ENCODE data around the gene SGMS2. TPM values are rescaled to one million over a fixed set of nuclear protein-coding genes. Genes with fewer than 3 reads are reported as not detected.

SGMS2 gene
- total RNA-seq (2016; rRNA removed; fragmentation: Illumina TruSeq; extraction: Trizol) (1.2 and 1.3 TPM in 2 replicates), polyA plus RNA-seq (2011; rRNA removed) (1.7 and 2.0 TPM in 2 replicates), polyA minus RNA-seq (2011; rRNA and poly(A)+ RNA removed; ENCODE audit: low replicate concordance) (9.5 and 44.2 TPM in 2 replicates), Bru-seq, nascent RNA (percentile 57 among the genes with signal in this experiment), BruChase-seq, experiment 1, labeled RNA remaining after a 6-hour chase (percentile 58 among the genes with signal in this experiment), BruChase-seq, experiment 2, labeled RNA remaining after a 2-hour chase (percentile 52 among the genes with signal in this experiment)
- 0.51 and 0.62 TPM in 2 replicates for total RNA-seq (2016; cell fraction: cytosol; rRNA removed; fragmentation: Illumina TruSeq; extraction: Trizol; ENCODE audit: low read depth)
- 1.4 TPM in 2 replicates for total RNA-seq (2016; cell fraction: insoluble cytoplasmic fraction; rRNA removed; fragmentation: Illumina TruSeq; extraction: Trizol)
- total RNA-seq (2016; cell fraction: membrane; rRNA removed; fragmentation: Illumina TruSeq; extraction: Trizol) = 0.72 and 0.99 TPM in 2 replicates
- 1.2 and 1.7 TPM in 2 replicates for total RNA-seq (2016; cell fraction: nucleus; rRNA removed; fragmentation: Illumina TruSeq; extraction: Trizol)
- polyA plus RNA-seq (2011; cell fraction: cytosol; rRNA removed) = 2.0 and 2.5 TPM in 2 replicates
- 1.00 and 1.9 TPM in 2 replicates for polyA plus RNA-seq (2011; cell fraction: nucleus; rRNA removed)
- 0.93 TPM in 2 replicates for polyA plus RNA-seq (2012)
- 0.08 and 0.22 TPM in 2 replicates for polyA plus RNA-seq (2016; cell fraction: cytosol; fragmentation: Illumina TruSeq; extraction: Trizol; ENCODE audit: low read depth)
- polyA plus RNA-seq (2016; cell fraction: insoluble cytoplasmic fraction; fragmentation: Illumina TruSeq; extraction: Trizol; ENCODE audit: low read depth) = 0.44 and 0.46 TPM in 2 replicates
- polyA plus RNA-seq (2016; cell fraction: membrane; fragmentation: Illumina TruSeq; extraction: Trizol; ENCODE audit: low read depth) = 0.29 and 0.37 TPM in 2 replicates
- polyA plus RNA-seq (2016; cell fraction: nucleus; fragmentation: Illumina TruSeq; extraction: Trizol; ENCODE audit: insufficient read depth, low read depth) = 0.57 and 0.93 TPM in 2 replicates
- polyA minus RNA-seq (2011; cell fraction: cytosol; rRNA and poly(A)+ RNA removed) = 1.8 and 3.6 TPM in 2 replicates
- 5.3 and 7.5 TPM in 2 replicates for polyA minus RNA-seq (2011; cell fraction: nucleus; rRNA and poly(A)+ RNA removed)
- long read RNA-seq, experiment 1, partial matches to known transcripts = 0 of 2 reads
- long read RNA-seq, experiment 1, other reads (novel, unspliced or antisense) = 2 of 2 reads
- long read RNA-seq, experiment 2, partial matches to known transcripts = 1 of 3 reads
- long read RNA-seq, experiment 2, other reads (novel, unspliced or antisense) = 2 of 3 reads

GRCh38 chr4:107824350-107825071, at the start of gene SGMS2:
Gene SGMS2, plus strand, starts transcription at chr4:107824932. Its CDS starts 70,622 bp downstream, at chr4:107895554.
- BruUV-seq (replicated peaks) = TSS peak; percentile 81
- in situ Hi-C loops (cut with HindIII; ENCODE audit: extremely low pct_ligation_motif_present, low pct_unique_long_range_greater_than_20kb) = no loop called here
- CTCF ChIA-PET (ENCODE audit: low intra/inter-chr PET ratio, low total read pairs) = no interaction called here
- TF ChIP-seq CENPT (CRISPR knock-in tag; IDR thresholded peaks at IDR 0.05; ENCODE audit: low read depth) (no peak), NCOR1 (IDR thresholded peaks at IDR 0.05; ENCODE audit: borderline replicate concordance, low read length) (no peak), ZNF180 (CRISPR knock-in tag; IDR thresholded peaks at IDR 0.05; ENCODE audit: borderline replicate concordance, low read depth) (no peak), ZNF333 (CRISPR knock-in tag; IDR thresholded peaks at IDR 0.05; ENCODE audit: borderline replicate concordance) (no peak), MTA3 (CRISPR knock-in tag; IDR thresholded peaks at IDR 0.05) (no peak), ZNF24 (IDR thresholded peaks at IDR 0.05) (peak; percentile 68; the same call in 1 of the 2 replicates), ZBTB38 (CRISPR knock-in tag; IDR thresholded peaks at IDR 0.05) (0 out of 2 replicates have a peak, but pooled peaks have one; percentile 13), IKZF1 (IDR thresholded peaks at IDR 0.05) (no peak)
- TF ChIP-seq, protein P1, sequence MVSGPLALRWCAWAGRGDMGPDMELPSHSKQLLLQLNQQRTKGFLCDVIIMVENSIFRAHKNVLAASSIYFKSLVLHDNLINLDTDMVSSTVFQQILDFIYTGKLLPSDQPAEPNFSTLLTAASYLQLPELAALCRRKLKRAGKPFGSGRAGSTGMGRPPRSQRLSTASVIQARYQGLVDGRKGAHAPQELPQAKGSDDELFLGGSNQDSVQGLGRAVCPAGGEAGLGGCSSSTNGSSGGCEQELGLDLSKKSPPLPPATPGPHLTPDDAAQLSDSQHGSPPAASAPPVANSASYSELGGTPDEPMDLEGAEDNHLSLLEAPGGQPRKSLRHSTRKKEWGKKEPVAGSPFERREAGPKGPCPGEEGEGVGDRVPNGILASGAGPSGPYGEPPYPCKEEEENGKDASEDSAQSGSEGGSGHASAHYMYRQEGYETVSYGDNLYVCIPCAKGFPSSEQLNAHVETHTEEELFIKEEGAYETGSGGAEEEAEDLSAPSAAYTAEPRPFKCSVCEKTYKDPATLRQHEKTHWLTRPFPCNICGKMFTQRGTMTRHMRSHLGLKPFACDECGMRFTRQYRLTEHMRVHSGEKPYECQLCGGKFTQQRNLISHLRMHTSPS (CRISPR knock-in tag; IDR thresholded peaks at IDR 0.05; ENCODE audit: low read depth) = peak; percentile 69; the same call in 1 of the 2 replicates
- TF ChIP-seq, protein P2, sequence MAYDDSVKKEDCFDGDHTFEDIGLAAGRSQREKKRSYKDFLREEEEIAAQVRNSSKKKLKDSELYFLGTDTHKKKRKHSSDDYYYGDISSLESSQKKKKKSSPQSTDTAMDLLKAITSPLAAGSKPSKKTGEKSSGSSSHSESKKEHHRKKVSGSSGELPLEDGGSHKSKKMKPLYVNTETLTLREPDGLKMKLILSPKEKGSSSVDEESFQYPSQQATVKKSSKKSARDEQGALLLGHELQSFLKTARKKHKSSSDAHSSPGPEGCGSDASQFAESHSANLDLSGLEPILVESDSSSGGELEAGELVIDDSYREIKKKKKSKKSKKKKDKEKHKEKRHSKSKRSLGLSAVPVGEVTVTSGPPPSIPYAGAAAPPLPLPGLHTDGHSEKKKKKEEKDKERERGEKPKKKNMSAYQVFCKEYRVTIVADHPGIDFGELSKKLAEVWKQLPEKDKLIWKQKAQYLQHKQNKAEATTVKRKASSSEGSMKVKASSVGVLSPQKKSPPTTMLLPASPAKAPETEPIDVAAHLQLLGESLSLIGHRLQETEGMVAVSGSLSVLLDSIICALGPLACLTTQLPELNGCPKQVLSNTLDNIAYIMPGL (CRISPR knock-in tag; IDR thresholded peaks at IDR 0.05; ENCODE audit: borderline replicate concordance in 1 of 2, low read depth in 1 of 2) = no peak
- TF ChIP-seq, protein P3, sequence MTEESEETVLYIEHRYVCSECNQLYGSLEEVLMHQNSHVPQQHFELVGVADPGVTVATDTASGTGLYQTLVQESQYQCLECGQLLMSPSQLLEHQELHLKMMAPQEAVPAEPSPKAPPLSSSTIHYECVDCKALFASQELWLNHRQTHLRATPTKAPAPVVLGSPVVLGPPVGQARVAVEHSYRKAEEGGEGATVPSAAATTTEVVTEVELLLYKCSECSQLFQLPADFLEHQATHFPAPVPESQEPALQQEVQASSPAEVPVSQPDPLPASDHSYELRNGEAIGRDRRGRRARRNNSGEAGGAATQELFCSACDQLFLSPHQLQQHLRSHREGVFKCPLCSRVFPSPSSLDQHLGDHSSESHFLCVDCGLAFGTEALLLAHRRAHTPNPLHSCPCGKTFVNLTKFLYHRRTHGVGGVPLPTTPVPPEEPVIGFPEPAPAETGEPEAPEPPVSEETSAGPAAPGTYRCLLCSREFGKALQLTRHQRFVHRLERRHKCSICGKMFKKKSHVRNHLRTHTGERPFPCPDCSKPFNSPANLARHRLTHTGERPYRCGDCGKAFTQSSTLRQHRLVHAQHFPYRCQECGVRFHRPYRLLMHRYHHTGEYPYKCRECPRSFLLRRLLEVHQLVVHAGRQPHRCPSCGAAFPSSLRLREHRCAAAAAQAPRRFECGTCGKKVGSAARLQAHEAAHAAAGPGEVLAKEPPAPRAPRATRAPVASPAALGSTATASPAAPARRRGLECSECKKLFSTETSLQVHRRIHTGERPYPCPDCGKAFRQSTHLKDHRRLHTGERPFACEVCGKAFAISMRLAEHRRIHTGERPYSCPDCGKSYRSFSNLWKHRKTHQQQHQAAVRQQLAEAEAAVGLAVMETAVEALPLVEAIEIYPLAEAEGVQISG (CRISPR knock-in tag; IDR thresholded peaks at IDR 0.05) = peak; percentile 42; the same call in 1 of the 2 replicates

More at GRCh38 chr4:107824350-107825071, at the start of gene SGMS2:
- no peak for FAIRE-seq
- peak within 1 kb of the TSS; percentile 97 for H3K4me2 ChIP-seq (ENCODE audit: low read depth, low read length)
- intact Hi-C loops (cut with micrococcal nuclease; ENCODE audit: unreplicated experiment) = loop anchor here (5.0 to 10.0 kb wide), 3 partner anchors 38 to 160 kb away; partner anchors contain the start of gene HADH
- H3K4me3 ChIP-seq (replicated peaks in 1 of 3; ENCODE audit: insufficient read depth in 1 of 3, low read depth in 2 of 3, low read length in 3 of 3) = peak within 1 kb of the TSS; percentile 60 to 91 (median 80)
- H3K36me3 ChIP-seq (replicated peaks in 1 of 2; ENCODE audit: control insufficient read depth in 1 of 2, insufficient read depth in 2 of 2, low read length in 2 of 2) = no peaks in the 10 kb centered on the region
- WGBS (ENCODE audit: low lambda C conversion rate) = 0% methylated on average over 7 of the region's 65 CpGs
- no peaks in the 10 kb centered on the region for H3K79me2 ChIP-seq (ENCODE audit: insufficient read depth, low read length)
- H3K27me3 ChIP-seq (ENCODE audit: control insufficient read depth in 1 of 2, insufficient read depth in 2 of 2, low read length in 2 of 2) = peaks cover 0 to 1% of the 10 kb centered on the region in 2 experiments; a peak in 2 of 5 replicates
- peak within 1 kb of the TSS; percentile 63 for H2AFZ ChIP-seq (ENCODE audit: low read length)
- H3K4me1 ChIP-seq (ENCODE audit: insufficient read depth, low read length) = peaks cover 28% of the 10 kb centered on the region
- no peak within 1 kb of the TSS for H3K27ac ChIP-seq (ENCODE audit: extremely low read length, insufficient read depth, low read length)
- no peaks in the 10 kb centered on the region for H4K20me1 ChIP-seq (ENCODE audit: insufficient read depth, low read length)
- no peaks in the 10 kb centered on the region for H3K9me3 ChIP-seq (ENCODE audit: low read length)
- POLR2A ChIA-PET = interaction anchor here (1.4 kb wide), 1 partner anchor 107 kb away, joined by 3 read pairs; the partner anchor contains the start of gene CYP2U1
- DNase-seq (ENCODE audit: low spot score) = peak; percentile 55
- H3K9ac ChIP-seq (ENCODE audit: insufficient read depth, low read depth, low read length) = peak within 1 kb of the TSS; percentile 67
- peak; percentile 82 for ATAC-seq
